ENCODE results near the gene LRRC40.

- no peak for TF ChIP-seq CTCF (IDR thresholded peaks at IDR 0.05; ENCODE audit: low read depth, low read length)
- TF ChIP-seq EZH2phosphoT487 (IDR thresholded peaks at IDR 0.05; ENCODE audit: low read depth) = no peak
These were observed 15.2 kb downstream of the LRRC40 start for GRCh38 chr1:70190180-70190579.
